GM23338 (cell line): ENCODE data around the gene KAT6B. TPM values are rescaled to one million over a fixed set of nuclear protein-coding genes. Genes with fewer than 3 reads are reported as not detected.

ENCODE experiments used
- ATAC-seq: fragments of 200-7000 bp; cut with Tn5 transposase; 3 replicates; pipeline ENCODE4 v1.9.1; 2020
- DNase-seq: peaks from one replicate; pipeline ENCODE4 v3.0.0-alpha.2; 2015; ENCODE audit warnings: low spot score
- H2AFZ ChIP-seq: fragments of 200-600 bp; sonication (generic); 2 replicates; pipeline ENCODE4 v1.8.0; 2016; ENCODE audit warnings: antibody characterized with exemption, mild to moderate bottlenecking, moderate library complexity
- H3F3A ChIP-seq: fragments of 200-600 bp; sonication (generic); replicated peaks from 2 replicates; pipeline ENCODE4 v1.8.0; 2017; ENCODE audit warnings: antibody characterized with exemption, mixed run types, low read depth
- H3K27ac ChIP-seq: fragments of 200-600 bp; sonication (generic); 2 replicates; pipeline ENCODE4 v1.6.1; 2016; ENCODE audit warnings: low read depth
- H3K27me3 ChIP-seq: fragments of 200-600 bp; sonication (generic); 2 replicates; pipeline ENCODE4 v1.8.0; 2016; ENCODE audit warnings: mild to moderate bottlenecking, mixed run types, moderate library complexity; ENCODE audit not compliant: insufficient read depth
- H3K36me3 ChIP-seq: fragments of 200-600 bp; sonication (generic); 2 replicates; pipeline ENCODE4 v1.8.0; 2016; ENCODE audit warnings: mild to moderate bottlenecking; ENCODE audit not compliant: insufficient read depth
- H3K4me1 ChIP-seq: fragments of 200-600 bp; sonication (generic); 2 replicates; pipeline ENCODE4 v1.8.0; 2016; ENCODE audit warnings: mild to moderate bottlenecking, moderate library complexity; ENCODE audit not compliant: insufficient read depth
- H3K4me2 ChIP-seq: fragments of 200-600 bp; sonication (generic); 2 replicates; pipeline ENCODE4 v1.7.1; 2017; ENCODE audit warnings: mixed run types
- H3K4me3 ChIP-seq: fragments of 200-600 bp; sonication (generic); 2 replicates; pipeline ENCODE4 v1.6.1; 2016; ENCODE audit warnings: mixed run types
- H3K79me2 ChIP-seq: fragments of 200-600 bp; sonication (generic); replicated peaks from 2 replicates; pipeline ENCODE4 v1.8.0; 2017; ENCODE audit warnings: mild to moderate bottlenecking; ENCODE audit not compliant: insufficient read depth
- H3K9me2 ChIP-seq: fragments of 200-600 bp; sonication (generic); 2 replicates; pipeline ENCODE4 v1.8.0; 2017; ENCODE audit not compliant: insufficient read depth
- H4K20me1 ChIP-seq: fragments of 200-600 bp; sonication (generic); replicated peaks from 2 replicates; pipeline ENCODE4 v1.8.0; 2017; ENCODE audit warnings: mild to moderate bottlenecking; ENCODE audit not compliant: insufficient read depth
- H3K27ac Mint-ChIP-seq: 2 replicates; pipeline ENCODE4 v1.8.0; 2020; ENCODE audit warnings: inconsistent platforms, mild to moderate bottlenecking, moderate library complexity, mixed read lengths
- H3K27me3 Mint-ChIP-seq: 3 replicates; pipeline ENCODE4 v1.8.0; 2022; ENCODE audit warnings: low read depth, mild to moderate bottlenecking, moderate library complexity, mixed read lengths, inconsistent platforms; ENCODE audit not compliant: insufficient read depth, poor library complexity
- H3K36me3 Mint-ChIP-seq: 3 replicates; pipeline ENCODE4 v1.8.0; 2021; ENCODE audit warnings: low read depth, mild to moderate bottlenecking, inconsistent platforms, moderate library complexity, mixed read lengths
- H3K4me1 Mint-ChIP-seq: 3 replicates; pipeline ENCODE4 v1.8.0; 2020; ENCODE audit warnings: mild to moderate bottlenecking, inconsistent platforms, mixed read lengths
- H3K4me3 Mint-ChIP-seq: 3 replicates; pipeline ENCODE4 v1.8.0; 2021; ENCODE audit warnings: moderate library complexity, mild to moderate bottlenecking, inconsistent platforms, mixed read lengths
- H3K9me3 Mint-ChIP-seq: 3 replicates; pipeline ENCODE4 v1.8.0; 2020; ENCODE audit warnings: moderate library complexity, mild to moderate bottlenecking, inconsistent platforms, mixed read lengths
- CREB1 ChIP-seq: fragments of 250-450 bp; sonication (Bioruptor Pico); IDR thresholded peaks from 2 replicates; pipeline ENCODE4 v1.5.0; 2020; ENCODE audit warnings: low read depth, mild to moderate bottlenecking, moderate library complexity
- EZH2 ChIP-seq: fragments of 200-600 bp; sonication (generic); IDR thresholded peaks from one replicate; pipeline ENCODE4 v1.8.0; 2017; ENCODE audit warnings: antibody characterized with exemption, mild to moderate bottlenecking, low read depth; ENCODE audit not compliant: unreplicated experiment
- JUNB ChIP-seq: IDR thresholded peaks from one replicate; pipeline ENCODE4 v1.6.1; 2016; ENCODE audit warnings: antibody characterized with exemption; ENCODE audit not compliant: unreplicated experiment
- NANOG ChIP-seq: IDR thresholded peaks from 2 replicates; pipeline ENCODE4 v1.6.1; 2016; ENCODE audit warnings: antibody characterized with exemption, borderline replicate concordance
- POLR2AphosphoS5 ChIP-seq: IDR thresholded peaks from 2 replicates; pipeline ENCODE4 v1.6.1; 2016; ENCODE audit warnings: antibody characterized with exemption, low read depth
- STAT1 ChIP-seq: IDR thresholded peaks from one replicate; pipeline ENCODE4 v1.6.1; 2016; ENCODE audit warnings: antibody characterized with exemption; ENCODE audit not compliant: unreplicated experiment
- ZNF114 ChIP-seq: fragments of 250-450 bp; sonication (Bioruptor Pico); IDR thresholded peaks from 2 replicates; pipeline ENCODE4 v1.5.0; 2020; ENCODE audit warnings: mild to moderate bottlenecking, moderate library complexity
- ZNF331 ChIP-seq: fragments of 250-450 bp; sonication (Bioruptor Pico); IDR thresholded peaks from 2 replicates; pipeline ENCODE4 v1.5.0; 2020; ENCODE audit warnings: low read depth, mild to moderate bottlenecking, moderate library complexity
- polyA plus RNA-seq: library from polyadenylated mRNA; unstranded; fragments of >200 nt; fragmentation: Nextera tagmentation; extraction: Ambion mirVana; gene quantifications from 2 replicates; pipeline ENCODE4 v1.2.1, GENCODE V29; 2016
- total RNA-seq: library from RNA; depleted of rRNA; stranded (reverse); fragments of >200 nt; shearing (Covaris generic); gene quantifications from 2 replicates; pipeline ENCODE4 v1.2.3, GENCODE V29; 2014
- TF ChIP-seq, protein P1 (sequence below): IDR thresholded peaks from one replicate; pipeline ENCODE4 v1.6.1; 2018; ENCODE audit warnings: antibody characterized with exemption; ENCODE audit not compliant: unreplicated experiment
- TF ChIP-seq, protein P2 (sequence below), 2 experiments: fragments of 200-600 bp in 1 of 2; sonication (generic) in 1 of 2; conservative IDR thresholded peaks; 2 replicates each; pipeline versions ENCODE4 v1.5.1 to v1.6.1; 2016 to 2017; ENCODE audit warnings: antibody characterized with exemption in 2 of 2, low read depth in 2 of 2, mild to moderate bottlenecking in 2 of 2, moderate library complexity in 1 of 2
- TF ChIP-seq, protein P3 (sequence below): IDR thresholded peaks from 2 replicates; pipeline ENCODE4 v1.6.1; 2016; ENCODE audit warnings: antibody characterized with exemption

KAT6B gene
- total and polyA plus RNA-seq, 2 experiments from 2014 or later, result 21.3 to 31.4 TPM

DNA sequence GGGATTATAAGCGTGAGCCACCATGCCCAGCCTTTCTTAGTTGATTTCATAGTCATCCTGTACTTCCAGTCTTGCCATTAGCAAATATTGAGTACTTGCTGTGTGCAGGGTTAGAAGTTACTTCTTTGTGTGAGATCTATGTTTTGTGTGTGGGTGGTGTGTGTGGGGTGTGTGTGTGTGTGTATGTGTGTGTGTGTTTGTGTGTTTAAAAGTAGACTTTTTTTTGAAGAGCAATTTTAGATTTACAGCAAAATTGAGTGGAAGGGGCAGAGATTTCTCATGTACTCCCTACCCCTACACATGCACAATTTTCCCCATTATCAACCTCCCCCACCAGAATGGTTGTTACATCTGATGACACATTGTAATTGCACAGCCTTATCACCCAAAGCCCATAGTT, 48.2 kb downstream of the KAT6B start (continued):
- TF ChIP-seq, protein P1, sequence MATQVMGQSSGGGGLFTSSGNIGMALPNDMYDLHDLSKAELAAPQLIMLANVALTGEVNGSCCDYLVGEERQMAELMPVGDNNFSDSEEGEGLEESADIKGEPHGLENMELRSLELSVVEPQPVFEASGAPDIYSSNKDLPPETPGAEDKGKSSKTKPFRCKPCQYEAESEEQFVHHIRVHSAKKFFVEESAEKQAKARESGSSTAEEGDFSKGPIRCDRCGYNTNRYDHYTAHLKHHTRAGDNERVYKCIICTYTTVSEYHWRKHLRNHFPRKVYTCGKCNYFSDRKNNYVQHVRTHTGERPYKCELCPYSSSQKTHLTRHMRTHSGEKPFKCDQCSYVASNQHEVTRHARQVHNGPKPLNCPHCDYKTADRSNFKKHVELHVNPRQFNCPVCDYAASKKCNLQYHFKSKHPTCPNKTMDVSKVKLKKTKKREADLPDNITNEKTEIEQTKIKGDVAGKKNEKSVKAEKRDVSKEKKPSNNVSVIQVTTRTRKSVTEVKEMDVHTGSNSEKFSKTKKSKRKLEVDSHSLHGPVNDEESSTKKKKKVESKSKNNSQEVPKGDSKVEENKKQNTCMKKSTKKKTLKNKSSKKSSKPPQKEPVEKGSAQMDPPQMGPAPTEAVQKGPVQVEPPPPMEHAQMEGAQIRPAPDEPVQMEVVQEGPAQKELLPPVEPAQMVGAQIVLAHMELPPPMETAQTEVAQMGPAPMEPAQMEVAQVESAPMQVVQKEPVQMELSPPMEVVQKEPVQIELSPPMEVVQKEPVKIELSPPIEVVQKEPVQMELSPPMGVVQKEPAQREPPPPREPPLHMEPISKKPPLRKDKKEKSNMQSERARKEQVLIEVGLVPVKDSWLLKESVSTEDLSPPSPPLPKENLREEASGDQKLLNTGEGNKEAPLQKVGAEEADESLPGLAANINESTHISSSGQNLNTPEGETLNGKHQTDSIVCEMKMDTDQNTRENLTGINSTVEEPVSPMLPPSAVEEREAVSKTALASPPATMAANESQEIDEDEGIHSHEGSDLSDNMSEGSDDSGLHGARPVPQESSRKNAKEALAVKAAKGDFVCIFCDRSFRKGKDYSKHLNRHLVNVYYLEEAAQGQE, result no peak
- TF ChIP-seq NANOG (no peak), EZH2 (no peak), POLR2AphosphoS5 (no peak)

DNA sequence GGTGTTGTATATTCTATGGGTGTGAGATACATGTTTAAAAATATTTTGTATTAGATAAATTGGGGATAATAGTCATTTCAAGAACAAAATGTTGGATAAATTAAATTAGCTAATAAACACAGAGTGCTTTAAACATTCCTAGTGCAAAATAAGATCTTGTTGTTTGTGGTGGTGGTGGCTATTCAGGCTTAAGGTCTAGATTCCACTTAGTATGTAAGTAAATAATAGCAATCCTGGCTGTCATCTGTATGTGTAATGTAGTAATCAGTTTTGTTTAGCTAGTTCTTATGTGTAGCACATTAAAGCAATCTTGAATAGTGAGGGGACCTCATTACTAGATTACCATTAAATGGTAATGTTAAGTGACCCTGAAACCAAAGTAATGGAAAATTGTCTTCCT, 48.7 kb downstream of the KAT6B start:
- Histone ChIP-seq H3K4me1 (peaks cover 6% of the 10 kb centered on the region), H3K79me2 (peaks cover 87% of the 10 kb centered on the region), H2AFZ (no peak overlapping the region), H3K36me3 (no peaks in the 10 kb centered on the region), H3K4me2 (no peak overlapping the region), H3K4me3 (no peak overlapping the region), H3F3A (no peaks in the 10 kb centered on the region), H3K27me3 (no peaks in the 10 kb centered on the region), H4K20me1 (peaks cover 7% of the 10 kb centered on the region; the same call in 1 of the 2 replicates), H3K27ac (no peak overlapping the region), H3K9me2 (no peaks in the 10 kb centered on the region)
- Mint-ChIP-seq H3K9me3 (no peaks in the 10 kb centered on the region), H3K27me3 (no peaks in the 10 kb centered on the region), H3K36me3 (no peaks in the 10 kb centered on the region), H3K27ac (no peak overlapping the region), H3K4me3 (no peak overlapping the region), H3K4me1 (peaks cover 14% of the 10 kb centered on the region)
- ATAC-seq (no peak), DNase-seq (no peak)
- TF ChIP-seq ZNF331 (CRISPR knock-in tag) (no peak), POLR2AphosphoS5 (no peak), JUNB (no peak), ZNF114 (CRISPR knock-in tag) (no peak), STAT1 (no peak), NANOG (no peak), CREB1 (CRISPR knock-in tag) (no peak)
- TF ChIP-seq, protein P1, result no peak
- TF ChIP-seq, protein P2, sequence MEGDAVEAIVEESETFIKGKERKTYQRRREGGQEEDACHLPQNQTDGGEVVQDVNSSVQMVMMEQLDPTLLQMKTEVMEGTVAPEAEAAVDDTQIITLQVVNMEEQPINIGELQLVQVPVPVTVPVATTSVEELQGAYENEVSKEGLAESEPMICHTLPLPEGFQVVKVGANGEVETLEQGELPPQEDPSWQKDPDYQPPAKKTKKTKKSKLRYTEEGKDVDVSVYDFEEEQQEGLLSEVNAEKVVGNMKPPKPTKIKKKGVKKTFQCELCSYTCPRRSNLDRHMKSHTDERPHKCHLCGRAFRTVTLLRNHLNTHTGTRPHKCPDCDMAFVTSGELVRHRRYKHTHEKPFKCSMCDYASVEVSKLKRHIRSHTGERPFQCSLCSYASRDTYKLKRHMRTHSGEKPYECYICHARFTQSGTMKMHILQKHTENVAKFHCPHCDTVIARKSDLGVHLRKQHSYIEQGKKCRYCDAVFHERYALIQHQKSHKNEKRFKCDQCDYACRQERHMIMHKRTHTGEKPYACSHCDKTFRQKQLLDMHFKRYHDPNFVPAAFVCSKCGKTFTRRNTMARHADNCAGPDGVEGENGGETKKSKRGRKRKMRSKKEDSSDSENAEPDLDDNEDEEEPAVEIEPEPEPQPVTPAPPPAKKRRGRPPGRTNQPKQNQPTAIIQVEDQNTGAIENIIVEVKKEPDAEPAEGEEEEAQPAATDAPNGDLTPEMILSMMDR (conservative IDR thresholded peaks at IDR 0.05; ENCODE audit: low read depth in 2 of 2), result no peak
- TF ChIP-seq, protein P3, sequence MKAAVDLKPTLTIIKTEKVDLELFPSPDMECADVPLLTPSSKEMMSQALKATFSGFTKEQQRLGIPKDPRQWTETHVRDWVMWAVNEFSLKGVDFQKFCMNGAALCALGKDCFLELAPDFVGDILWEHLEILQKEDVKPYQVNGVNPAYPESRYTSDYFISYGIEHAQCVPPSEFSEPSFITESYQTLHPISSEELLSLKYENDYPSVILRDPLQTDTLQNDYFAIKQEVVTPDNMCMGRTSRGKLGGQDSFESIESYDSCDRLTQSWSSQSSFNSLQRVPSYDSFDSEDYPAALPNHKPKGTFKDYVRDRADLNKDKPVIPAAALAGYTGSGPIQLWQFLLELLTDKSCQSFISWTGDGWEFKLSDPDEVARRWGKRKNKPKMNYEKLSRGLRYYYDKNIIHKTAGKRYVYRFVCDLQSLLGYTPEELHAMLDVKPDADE, result no peak
